ENCODE measurements around the gene SLC6A16. TPM values are rescaled to one million over a fixed set of nuclear protein-coding genes. Genes with fewer than 3 reads are reported as not detected.
"Not testable (repeated sequence)": the region's sequence is repeated elsewhere in the genome, so short reads cannot be mapped to it uniquely, and the experiment has no call there.

The SLC6A16 gene
- total and polyA plus RNA-seq, 7 donors: 0.07 to 0.95 (median 0.27) TPM

DNA sequence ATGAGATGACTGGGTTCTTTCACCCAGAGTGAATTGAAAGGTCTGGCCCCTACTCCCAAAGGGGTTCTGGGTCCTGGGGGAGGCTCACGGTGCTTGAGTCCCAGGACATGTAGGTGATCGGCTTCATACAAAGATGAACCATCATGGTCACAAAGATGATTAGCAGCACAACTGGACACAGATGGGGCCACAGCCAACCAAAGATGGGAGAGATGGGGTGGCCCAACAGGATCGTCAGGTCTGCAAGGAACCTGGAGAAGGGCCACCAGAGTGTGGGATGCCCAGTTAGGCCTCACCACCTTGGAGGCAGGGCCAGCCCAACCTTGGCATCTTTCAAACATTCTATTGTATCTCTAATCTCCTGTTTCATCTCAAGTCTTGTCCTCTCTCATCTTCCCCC is 34.5 kb downstream of the SLC6A16 start:
- ATAC-seq: no peak

DNA sequence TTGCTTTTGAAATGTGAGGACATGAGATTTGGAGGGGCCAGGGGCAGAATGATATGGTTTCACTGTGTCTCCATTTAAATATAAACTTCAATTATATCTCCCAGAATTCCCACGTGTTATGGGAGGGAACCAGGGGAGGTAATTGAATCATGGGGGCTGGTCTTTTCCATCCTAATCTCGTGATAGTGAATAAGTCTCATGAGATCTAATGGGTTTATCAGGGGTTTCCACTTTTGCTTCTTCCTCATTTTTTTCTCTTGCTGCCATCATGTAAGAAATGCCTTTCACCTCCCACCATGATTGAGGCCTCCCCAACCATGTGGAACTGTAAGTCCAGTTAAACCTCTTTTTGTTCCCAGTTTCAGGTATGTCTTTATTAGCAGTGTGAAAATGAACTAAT is 35.7 kb downstream of the SLC6A16 start:
- intact Hi-C loops (cut with DNase I); H3K27ac ChIP-seq; ATAC-seq; DNase-seq; H3K36me3 ChIP-seq (ENCODE audit: insufficient read depth in 1 of 2, low read depth in 1 of 2); H3K4me1 ChIP-seq; H3K27me3 ChIP-seq (ENCODE audit: insufficient read depth in 3 of 3, low read length in 2 of 3); H3K9me3 ChIP-seq; H3K4me3 ChIP-seq: not testable (repeated sequence)
- WGBS, 3 donors: 40 to 45% (median 43%) methylated on average over 2 of the region's 2 CpGs

More for the DNA sequence above, 34.5 kb downstream of the SLC6A16 start:
- H3K27me3 ChIP-seq (ENCODE audit: insufficient read depth in 3 of 3, low read length in 2 of 3): no peaks in the 10 kb centered on the region
- intact Hi-C loops (cut with DNase I): no loop called here
- H3K36me3 ChIP-seq (ENCODE audit: insufficient read depth in 1 of 2, low read depth in 1 of 2): no peaks in the 10 kb centered on the region
- WGBS, 3 donors: 85 to 94% (median 93%) methylated on average over 3 of the region's 3 CpGs
- H3K9me3 ChIP-seq: no peaks in the 10 kb centered on the region
- DNase-seq: no peak
- H3K4me1 ChIP-seq: no peaks in the 10 kb centered on the region
- H3K4me3 ChIP-seq: no peak overlapping the region
- no peak overlapping the region for H3K27ac ChIP-seq
- TF ChIP-seq, protein P1, sequence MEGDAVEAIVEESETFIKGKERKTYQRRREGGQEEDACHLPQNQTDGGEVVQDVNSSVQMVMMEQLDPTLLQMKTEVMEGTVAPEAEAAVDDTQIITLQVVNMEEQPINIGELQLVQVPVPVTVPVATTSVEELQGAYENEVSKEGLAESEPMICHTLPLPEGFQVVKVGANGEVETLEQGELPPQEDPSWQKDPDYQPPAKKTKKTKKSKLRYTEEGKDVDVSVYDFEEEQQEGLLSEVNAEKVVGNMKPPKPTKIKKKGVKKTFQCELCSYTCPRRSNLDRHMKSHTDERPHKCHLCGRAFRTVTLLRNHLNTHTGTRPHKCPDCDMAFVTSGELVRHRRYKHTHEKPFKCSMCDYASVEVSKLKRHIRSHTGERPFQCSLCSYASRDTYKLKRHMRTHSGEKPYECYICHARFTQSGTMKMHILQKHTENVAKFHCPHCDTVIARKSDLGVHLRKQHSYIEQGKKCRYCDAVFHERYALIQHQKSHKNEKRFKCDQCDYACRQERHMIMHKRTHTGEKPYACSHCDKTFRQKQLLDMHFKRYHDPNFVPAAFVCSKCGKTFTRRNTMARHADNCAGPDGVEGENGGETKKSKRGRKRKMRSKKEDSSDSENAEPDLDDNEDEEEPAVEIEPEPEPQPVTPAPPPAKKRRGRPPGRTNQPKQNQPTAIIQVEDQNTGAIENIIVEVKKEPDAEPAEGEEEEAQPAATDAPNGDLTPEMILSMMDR (IDR thresholded peaks at IDR 0.05): no peak

DNA sequence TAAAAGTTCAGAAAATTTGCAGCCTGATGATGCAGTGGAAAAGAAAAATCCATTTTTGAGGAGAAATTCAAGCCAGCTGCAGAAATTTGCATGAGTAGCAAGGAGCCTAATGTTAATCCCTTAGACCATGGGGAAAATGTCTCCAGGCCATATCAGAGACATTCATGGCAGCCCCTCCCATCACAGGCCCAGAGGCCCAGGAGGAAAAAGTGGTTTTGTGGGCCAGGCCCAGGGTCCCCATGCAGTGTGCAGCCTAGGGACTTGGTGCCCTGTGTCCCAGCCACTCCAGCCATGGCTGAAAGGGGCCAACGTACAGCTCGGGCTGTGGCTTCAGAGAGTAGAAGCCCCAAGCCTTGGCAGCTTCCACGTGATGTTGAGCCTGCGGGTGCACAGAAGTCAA is 36.8 kb downstream of the SLC6A16 start:
- H3K4me3 ChIP-seq; ATAC-seq; H3K36me3 ChIP-seq (ENCODE audit: insufficient read depth in 1 of 2, low read depth in 1 of 2); DNase-seq; intact Hi-C loops (cut with DNase I); H3K27me3 ChIP-seq (ENCODE audit: insufficient read depth in 3 of 3, low read length in 2 of 3); H3K27ac ChIP-seq; H3K9me3 ChIP-seq; H3K4me1 ChIP-seq: not testable (repeated sequence)
- WGBS, 3 donors: 89 to 91% (median 91%) methylated on average over 4 of the region's 4 CpGs

DNA sequence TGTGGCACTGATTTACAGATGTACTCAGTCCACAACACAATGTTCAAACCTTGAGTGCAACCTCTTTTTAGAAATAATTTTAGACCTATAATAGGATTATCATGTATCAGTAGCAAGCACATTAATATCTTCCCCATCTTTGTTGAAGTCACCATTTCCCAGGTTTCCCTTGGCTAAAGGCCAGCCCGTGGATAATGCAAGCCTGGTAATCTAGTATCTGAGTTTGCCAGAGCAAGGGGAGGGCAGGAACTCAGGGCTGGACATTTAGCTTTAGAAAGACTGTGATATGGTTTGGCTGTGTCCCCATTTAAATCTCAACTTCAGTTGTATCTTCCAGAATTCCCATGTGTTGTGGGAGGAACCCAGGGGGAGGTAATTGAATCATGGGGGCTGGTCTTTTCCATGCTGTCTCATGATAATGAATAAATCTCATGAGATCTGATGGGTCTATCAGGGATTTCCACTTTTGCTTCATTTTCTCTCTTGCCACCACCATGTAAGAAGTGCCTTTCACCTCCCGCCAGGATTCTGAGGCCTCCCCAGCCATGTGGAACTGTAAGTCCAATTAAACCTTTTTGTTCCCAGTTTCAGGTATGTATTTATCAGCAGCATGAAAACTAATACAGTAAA is 37.7 kb downstream of the SLC6A16 start:
- H3K27ac ChIP-seq: no peak overlapping the region
- no peak for DNase-seq
- no peak for ATAC-seq
- peaks cover 0 to 3% (median 0%) of the 10 kb centered on the region in 3 donors for H3K27me3 ChIP-seq (ENCODE audit: insufficient read depth in 3 of 3, low read length in 2 of 3)
- no peaks in the 10 kb centered on the region for H3K4me1 ChIP-seq
- no peaks in the 10 kb centered on the region for H3K36me3 ChIP-seq (ENCODE audit: insufficient read depth in 1 of 2, low read depth in 1 of 2)
- H3K9me3 ChIP-seq: no peaks in the 10 kb centered on the region
- TF ChIP-seq, protein P1 (IDR thresholded peaks at IDR 0.05): no peak
- 16 to 65% (median 30%) methylated on average over 2 of the region's 2 CpGs for WGBS, 3 donors
- no peak overlapping the region for H3K4me3 ChIP-seq
- intact Hi-C loops (cut with DNase I): no loop called here

DNA sequence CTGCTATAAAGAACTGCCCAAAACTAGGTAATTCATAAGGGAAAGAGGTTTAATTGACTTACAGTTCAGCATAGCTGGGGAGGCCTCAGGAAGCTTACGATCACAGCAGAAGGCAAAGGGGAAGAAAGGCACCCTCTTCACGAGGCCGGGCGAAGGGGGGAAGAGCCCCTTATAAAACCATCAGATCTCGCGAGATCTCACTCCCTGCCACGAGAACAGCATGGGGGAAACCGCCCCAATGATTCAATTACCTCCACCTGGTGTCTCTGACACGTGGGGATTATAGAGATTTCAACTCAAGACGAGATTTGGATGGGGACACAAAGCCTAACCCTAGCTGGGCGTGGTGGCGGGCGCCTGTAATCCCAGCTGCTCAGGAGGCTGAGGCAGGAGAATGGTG is 42.8 kb downstream of the SLC6A16 start:
- Histone ChIP-seq H3K27ac (no peak overlapping the region), H3K27me3 (ENCODE audit: insufficient read depth in 3 of 3, low read length in 2 of 3) (peaks cover 0 to 6% (median 0%) of the 10 kb centered on the region in 3 donors), H3K9me3 (no peaks in the 10 kb centered on the region), H3K36me3 (ENCODE audit: insufficient read depth in 1 of 2, low read depth in 1 of 2) (no peaks in the 10 kb centered on the region), H3K4me1 (no peaks in the 10 kb centered on the region), H3K4me3 (no peak overlapping the region)
- DNase-seq (no peak), ATAC-seq (no peak)
- TF ChIP-seq, protein P1 (IDR thresholded peaks at IDR 0.05): no peak
- 70 to 71% (median 71%) methylated on average over 13 of the region's 13 CpGs for WGBS, 3 donors
- intact Hi-C loops (cut with DNase I): no loop called here

DNA sequence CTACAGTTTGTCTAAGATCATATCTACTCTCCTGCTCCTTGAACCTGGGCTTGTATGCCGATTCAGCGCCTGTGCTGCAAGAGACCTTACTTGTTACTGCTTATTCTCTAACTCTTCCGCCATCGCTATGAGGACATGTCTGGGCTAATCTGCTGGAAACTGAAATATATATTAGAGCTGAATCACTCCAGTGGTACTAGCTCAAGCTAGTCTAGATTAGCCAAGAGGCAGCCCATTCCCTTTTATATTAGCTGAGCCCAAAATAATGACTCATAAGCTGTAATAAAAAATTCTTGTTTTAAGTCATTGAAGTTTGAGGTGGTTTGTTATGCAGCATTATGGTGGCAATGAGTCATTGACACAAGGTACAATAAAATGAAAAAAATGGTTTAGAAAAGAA is 52.8 kb downstream of the SLC6A16 start:
- intact Hi-C loops (cut with DNase I): no loop called here
- TF ChIP-seq, protein P1 (IDR thresholded peaks at IDR 0.05): no peak
- ATAC-seq: no peak

More for the DNA sequence above, 52.8 kb downstream of the SLC6A16 start:
- DNase-seq: no peak
- Histone ChIP-seq H3K27ac (no peak overlapping the region), H3K4me3 (no peak overlapping the region), H3K4me1 (no peaks in the 10 kb centered on the region), H3K36me3 (ENCODE audit: insufficient read depth in 1 of 2, low read depth in 1 of 2) (no peaks in the 10 kb centered on the region), H3K9me3 (peaks cover 6% of the 10 kb centered on the region), H3K27me3 (ENCODE audit: insufficient read depth in 3 of 3, low read length in 2 of 3) (no peaks in the 10 kb centered on the region)
- 92 to 97% (median 92%) methylated on average over 4 of the region's 4 CpGs for WGBS, 3 donors
